Natural killer cell (primary cell): ENCODE data around the gene YBEY. TPM values are rescaled to one million over a fixed set of nuclear protein-coding genes. Genes with fewer than 3 reads are reported as not detected.

Experiments used
- ATAC-seq, 3 donors: fragments of 150-1000 bp in 2 of 3; fragments of 200-7000 bp in 1 of 3; cut with Tn5 transposase; 1 replicate in 1 of 3; 2 replicates in 2 of 3; pipeline ENCODE4 v1.10.0; 2021; ENCODE audit warnings: mild to moderate bottlenecking in 2 of 3, moderate library complexity in 2 of 3
- DNase-seq, 2 donors: peaks; one replicate each; pipeline versions ENCODE4 v3.0.0 to v3.0.0-alpha.2; 2013 to 2021; ENCODE audit warnings: mixed read lengths in 1 of 2
- H3K27ac ChIP-seq: one replicate; pipeline ENCODE4 v1.5.1; 2013; ENCODE audit warnings: mild to moderate bottlenecking, low read length
- H3K27me3 ChIP-seq: one replicate; pipeline ENCODE4 v1.6.1; 2013; ENCODE audit warnings: low read length; ENCODE audit not compliant: control insufficient read depth, insufficient read depth
- H3K36me3 ChIP-seq: one replicate; pipeline ENCODE4 v1.6.1; 2013; ENCODE audit warnings: low read length; ENCODE audit not compliant: control insufficient read depth, insufficient read depth
- H3K4me1 ChIP-seq: one replicate; pipeline ENCODE4 v1.6.1; 2013; ENCODE audit warnings: low read length; ENCODE audit not compliant: control insufficient read depth, insufficient read depth
- H3K4me3 ChIP-seq: one replicate; pipeline ENCODE4 v1.5.1; 2013; ENCODE audit warnings: low read length
- H3K9me3 ChIP-seq: one replicate; pipeline ENCODE4 v1.6.1; 2013; ENCODE audit warnings: low read length; ENCODE audit not compliant: control insufficient read depth, insufficient read depth
- H3K27ac Mint-ChIP-seq, 2 donors: one replicate each; pipeline ENCODE4 v1.8.0; 2022; ENCODE audit warnings: mild to moderate bottlenecking in 2 of 2, mixed read lengths in 2 of 2, moderate library complexity in 1 of 2
- H3K27me3 Mint-ChIP-seq, 2 donors: one replicate each; pipeline ENCODE4 v1.8.0; 2022; ENCODE audit warnings: low read depth in 2 of 2, mixed read lengths in 2 of 2
- H3K36me3 Mint-ChIP-seq: one replicate; pipeline ENCODE4 v1.8.0; 2022; ENCODE audit warnings: mixed read lengths
- H3K4me1 Mint-ChIP-seq, 2 donors: one replicate each; pipeline ENCODE4 v1.8.0; 2022; ENCODE audit warnings: mixed read lengths in 2 of 2
- H3K4me3 Mint-ChIP-seq: one replicate; pipeline ENCODE4 v1.8.0; 2022; ENCODE audit warnings: mild to moderate bottlenecking, moderate library complexity, mixed read lengths
- H3K9me3 Mint-ChIP-seq, 2 donors: one replicate each; pipeline ENCODE4 v1.8.0; 2022; ENCODE audit warnings: mixed read lengths in 2 of 2
- WGBS: methylation state at CpG from one replicate; pipeline ENCODE4 v1.1.7; 2013; ENCODE audit warnings: missing lambda C conversion rate; ENCODE audit not compliant: insufficient coverage; 5-methylcytosine and 5-hydroxymethylcytosine counted together
- intact Hi-C: fragments of 100-400 bp; cut with micrococcal nuclease; formaldehyde crosslinking; loops from one replicate; pipeline ENCODE4 v1.14.2; 2022
- total RNA-seq, 4 donors: library from RNA; stranded (reverse); fragments of 120-200 nt in 1 of 4; gene quantifications; one replicate each; pipeline versions ENCODE4 v1.2.3 to v1.2.4, GENCODE V29; 2013 to 2022
- TF ChIP-seq, protein P1 (sequence below): fragments of 200-600 bp; IDR thresholded peaks from one replicate; pipeline ENCODE4 v1.8.0; 2022; ENCODE audit warnings: antibody characterized with exemption

Gene YBEY
- total RNA-seq, 3 donors from 2014 or later (not counting 1 experiment from before 2014, with no cell fraction given) = 10.8 to 13.7 (median 12.7) TPM

DNA sequence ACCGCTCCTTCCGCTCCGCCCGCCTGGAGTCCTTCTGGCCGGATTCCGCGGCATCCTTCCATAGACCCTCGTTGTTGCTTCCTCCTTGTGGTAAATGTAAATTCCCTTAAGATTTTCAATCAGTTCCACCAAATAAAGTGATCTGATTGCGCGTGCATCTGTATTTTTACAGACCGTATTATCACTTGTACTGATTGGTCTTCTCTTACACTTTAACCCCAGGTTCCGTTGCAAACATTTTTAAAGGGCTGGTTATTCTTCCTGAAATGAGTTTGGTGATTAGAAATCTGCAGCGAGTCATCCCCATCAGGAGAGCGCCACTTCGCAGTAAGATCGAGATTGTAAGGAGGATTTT lies 483 bp downstream of the YBEY start:
- Mint-ChIP-seq H3K4me3 (peak overlapping the region; percentile 99), H3K27ac (peak overlapping the region; percentile 90 to 92), H3K9me3 (no peaks in the 10 kb centered on the region), H3K27me3 (no peaks in the 10 kb centered on the region), H3K36me3 (no peaks in the 10 kb centered on the region), H3K4me1 (peaks cover 32 to 50% of the 10 kb centered on the region in 2 donors)
- Histone ChIP-seq H3K27ac (peak overlapping the region; percentile 74), H3K9me3 (no peaks in the 10 kb centered on the region), H3K27me3 (no peaks in the 10 kb centered on the region), H3K36me3 (peaks cover 22% of the 10 kb centered on the region), H3K4me3 (peak overlapping the region; percentile 76), H3K4me1 (peaks cover 44% of the 10 kb centered on the region)
- DNase-seq = no peak
- intact Hi-C loops = loop anchor here (2.0 kb wide), 1 partner anchor 38 kb away; the partner anchor contains the start of gene PCNT
- ATAC-seq = peak; percentile 17 to 23 (median 21)
- TF ChIP-seq, protein P1, sequence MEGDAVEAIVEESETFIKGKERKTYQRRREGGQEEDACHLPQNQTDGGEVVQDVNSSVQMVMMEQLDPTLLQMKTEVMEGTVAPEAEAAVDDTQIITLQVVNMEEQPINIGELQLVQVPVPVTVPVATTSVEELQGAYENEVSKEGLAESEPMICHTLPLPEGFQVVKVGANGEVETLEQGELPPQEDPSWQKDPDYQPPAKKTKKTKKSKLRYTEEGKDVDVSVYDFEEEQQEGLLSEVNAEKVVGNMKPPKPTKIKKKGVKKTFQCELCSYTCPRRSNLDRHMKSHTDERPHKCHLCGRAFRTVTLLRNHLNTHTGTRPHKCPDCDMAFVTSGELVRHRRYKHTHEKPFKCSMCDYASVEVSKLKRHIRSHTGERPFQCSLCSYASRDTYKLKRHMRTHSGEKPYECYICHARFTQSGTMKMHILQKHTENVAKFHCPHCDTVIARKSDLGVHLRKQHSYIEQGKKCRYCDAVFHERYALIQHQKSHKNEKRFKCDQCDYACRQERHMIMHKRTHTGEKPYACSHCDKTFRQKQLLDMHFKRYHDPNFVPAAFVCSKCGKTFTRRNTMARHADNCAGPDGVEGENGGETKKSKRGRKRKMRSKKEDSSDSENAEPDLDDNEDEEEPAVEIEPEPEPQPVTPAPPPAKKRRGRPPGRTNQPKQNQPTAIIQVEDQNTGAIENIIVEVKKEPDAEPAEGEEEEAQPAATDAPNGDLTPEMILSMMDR = no peak
- WGBS = 4% methylated on average over 15 of the region's 16 CpGs

DNA sequence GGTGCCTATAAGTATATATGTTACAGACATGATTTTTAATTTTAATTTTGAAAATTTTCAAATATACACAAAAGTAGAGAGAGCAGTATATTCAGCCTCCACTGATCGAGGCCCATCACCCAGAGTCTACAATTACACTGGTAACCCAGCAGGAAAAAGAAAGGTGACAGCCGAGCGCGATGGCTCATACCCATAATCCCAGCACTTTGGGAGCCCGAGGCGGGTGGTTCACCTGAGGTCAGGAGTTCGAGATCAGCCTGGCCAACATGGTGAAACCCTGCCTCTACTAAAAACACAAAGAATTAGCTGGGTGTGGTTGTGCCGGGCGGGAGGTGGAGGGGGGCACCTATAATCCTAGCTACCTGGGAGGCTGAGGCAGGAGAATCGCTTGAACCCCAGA lies 1.4 kb downstream of the YBEY start:
- TF ChIP-seq, protein P1 = no peak
- H3K4me3 ChIP-seq = no peak overlapping the region
- peaks cover 17% of the 10 kb centered on the region for H3K36me3 ChIP-seq
- 90% methylated on average over 7 of the region's 10 CpGs for WGBS
- H3K27ac Mint-ChIP-seq = peak overlapping the region in 1 of 2 donors; percentile 90
- ATAC-seq (no peak), DNase-seq (no peak)
- no peaks in the 10 kb centered on the region for H3K36me3 Mint-ChIP-seq
- H3K4me3 Mint-ChIP-seq = peak overlapping the region; percentile 99
- H3K27me3 Mint-ChIP-seq = no peaks in the 10 kb centered on the region
- H3K4me1 Mint-ChIP-seq = peaks cover 32 to 50% of the 10 kb centered on the region in 2 donors
- intact Hi-C loops = loop anchor here (2.0 kb wide), 1 partner anchor 37 kb away; the partner anchor contains the start of gene PCNT
- H3K9me3 Mint-ChIP-seq = no peaks in the 10 kb centered on the region
- H3K27ac ChIP-seq = no peak overlapping the region
- peaks cover 35% of the 10 kb centered on the region for H3K4me1 ChIP-seq
- H3K27me3 ChIP-seq = no peaks in the 10 kb centered on the region
- H3K9me3 ChIP-seq = no peaks in the 10 kb centered on the region

DNA sequence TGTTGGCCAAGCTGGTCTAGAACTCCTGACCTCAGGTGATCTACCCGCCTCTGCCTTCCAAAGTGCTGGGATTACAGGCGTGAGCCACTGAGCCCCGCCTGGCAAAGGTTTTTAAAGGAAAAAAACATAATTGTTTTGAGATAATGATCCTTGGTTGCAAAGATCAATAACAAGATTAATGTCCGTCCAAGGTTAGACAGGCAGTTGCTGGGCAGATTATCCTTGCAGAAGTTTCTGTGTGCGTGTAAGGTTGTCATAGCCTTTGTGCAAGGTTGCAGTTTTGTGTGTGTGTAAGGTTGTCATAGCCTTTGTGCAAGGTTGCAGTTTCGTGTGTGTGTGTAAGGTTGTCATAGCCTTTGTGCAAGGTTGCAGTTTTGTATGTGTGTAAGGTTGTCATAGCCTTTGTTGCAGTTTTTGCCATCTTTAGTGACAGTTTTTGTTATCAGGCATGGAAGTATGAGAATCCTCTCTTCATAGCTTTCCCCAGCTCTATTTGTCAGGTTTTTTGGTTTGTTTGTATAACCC lies 3.6 kb downstream of the YBEY start:
- Histone ChIP-seq H3K4me3 (no peak overlapping the region), H3K4me1 (peaks cover 17% of the 10 kb centered on the region), H3K9me3 (no peaks in the 10 kb centered on the region), H3K36me3 (peaks cover 4% of the 10 kb centered on the region), H3K27ac (no peak overlapping the region), H3K27me3 (no peaks in the 10 kb centered on the region)
- DNase-seq (no peak), ATAC-seq (no peak)
- intact Hi-C loops = no loop called here
- Mint-ChIP-seq H3K27me3 (no peaks in the 10 kb centered on the region), H3K4me3 (no peak overlapping the region), H3K9me3 (no peaks in the 10 kb centered on the region), H3K4me1 (peaks cover 18 to 34% of the 10 kb centered on the region in 2 donors), H3K36me3 (no peaks in the 10 kb centered on the region), H3K27ac (no peak overlapping the region)
- TF ChIP-seq, protein P1 = no peak
- 77% methylated on average over 6 of the region's 6 CpGs for WGBS

- Histone ChIP-seq H3K9me3 (no peaks in the 10 kb centered on the region), H3K27me3 (no peaks in the 10 kb centered on the region), H3K27ac (no peak overlapping the region), H3K4me1 (peaks cover 19% of the 10 kb centered on the region), H3K36me3 (peaks cover 4% of the 10 kb centered on the region), H3K4me3 (no peak overlapping the region)
- no peaks in the 10 kb centered on the region for H3K27me3 Mint-ChIP-seq
- ATAC-seq = no peak
- intact Hi-C loops = no loop called here
- WGBS = 100% methylated on average over 2 of the region's 2 CpGs
- TF ChIP-seq, protein P1 = no peak
- peaks cover 5 to 28% of the 10 kb centered on the region in 2 donors for H3K4me1 Mint-ChIP-seq
- H3K36me3 Mint-ChIP-seq = no peaks in the 10 kb centered on the region
- no peaks in the 10 kb centered on the region for H3K9me3 Mint-ChIP-seq
- H3K4me3 Mint-ChIP-seq = no peak overlapping the region
- DNase-seq = no peak
- no peak overlapping the region for H3K27ac Mint-ChIP-seq
Observed at GRCh38 chr21:46291561-46291960, 5.4 kb downstream of the YBEY start.
